SU-DHL-6 (cell line): ENCODE results near the gene ITSN2.

Source experiments
- H2AFZ ChIP-seq: fragments of 200-600 bp; sonication (generic); 2 replicates; pipeline ENCODE4 v1.6.1; 2014; ENCODE audit warnings: low read depth, mild to moderate bottlenecking, moderate library complexity, mixed read lengths, antibody characterized with exemption, low read length; ENCODE audit not compliant: severe bottlenecking
- H3F3A ChIP-seq: fragments of 200-600 bp; shearing (Covaris generic); 2 replicates; pipeline ENCODE4 v1.6.0; 2016; ENCODE audit warnings: antibody characterized with exemption, mild to moderate bottlenecking; ENCODE audit not compliant: insufficient read depth
- H3K27ac ChIP-seq: fragments of 200-600 bp; sonication (generic); 2 replicates; pipeline ENCODE4 v1.5.1; 2016; ENCODE audit warnings: low read depth, mild to moderate bottlenecking, low read length, moderate library complexity, mixed read lengths
- H3K27me3 ChIP-seq: fragments of 200-600 bp; sonication (generic), shearing (Covaris generic); 2 replicates; pipeline ENCODE4 v1.6.0; 2014; ENCODE audit warnings: mild to moderate bottlenecking, low read length
- H3K36me3 ChIP-seq: fragments of 200-600 bp; sonication (generic); 2 replicates; pipeline ENCODE4 v1.6.1; 2014; ENCODE audit warnings: mild to moderate bottlenecking, low read length, mixed read lengths
- H3K4me2 ChIP-seq: fragments of 300-600, 200-600 bp; shearing (Covaris generic), sonication (generic); 2 replicates; pipeline ENCODE4 v1.6.0; 2014; ENCODE audit warnings: low read length, low read depth, mild to moderate bottlenecking; ENCODE audit not compliant: poor library complexity, severe bottlenecking
- H3K4me3 ChIP-seq: fragments of 200-600 bp; sonication (generic); 2 replicates; pipeline ENCODE4 v1.5.1; 2014; ENCODE audit warnings: antibody characterized with exemption, low read length, mild to moderate bottlenecking, mixed read lengths; ENCODE audit not compliant: insufficient read depth, poor library complexity, severe bottlenecking
- H3K79me2 ChIP-seq: fragments of 200-600 bp; sonication (generic); 2 replicates; pipeline ENCODE4 v1.6.1; 2014; ENCODE audit warnings: mild to moderate bottlenecking, low read length, moderate library complexity; ENCODE audit not compliant: insufficient read depth
- H3K9ac ChIP-seq: fragments of 200-600 bp; sonication (generic); 2 replicates; pipeline ENCODE4 v1.7.0; 2014; ENCODE audit warnings: mild to moderate bottlenecking, low read length
- H3K9me2 ChIP-seq: fragments of 200-600 bp; sonication (generic); replicated peaks from 2 replicates; pipeline ENCODE4 v1.6.1; 2014; ENCODE audit warnings: low read length; ENCODE audit not compliant: insufficient read depth
- H3K9me3 ChIP-seq: fragments of 200-600 bp; sonication (generic); 2 replicates; pipeline ENCODE4 v1.6.1; 2014; ENCODE audit warnings: low read length, mixed read lengths; ENCODE audit not compliant: insufficient read depth
- H4K20me1 ChIP-seq: fragments of 200-600 bp; sonication (generic); 2 replicates; pipeline ENCODE4 v1.6.1; 2014; ENCODE audit warnings: low read depth, mild to moderate bottlenecking, antibody characterized with exemption, low read length, moderate library complexity, mixed read lengths
- CTCF ChIP-seq: fragments of 200-600 bp; sonication (generic); IDR thresholded peaks from one replicate; pipeline ENCODE4 v1.5.1; 2017; ENCODE audit warnings: antibody characterized with exemption, mild to moderate bottlenecking, low read length, moderate library complexity; ENCODE audit not compliant: insufficient read depth, poor library complexity, severe bottlenecking
- EZH2phosphoT487 ChIP-seq: fragments of 200-600 bp; sonication (generic), shearing (Covaris generic); conservative IDR thresholded peaks from 2 replicates; pipeline ENCODE4 v1.6.1; 2018; ENCODE audit warnings: mild to moderate bottlenecking, antibody characterized with exemption, low read length, moderate library complexity, mixed read lengths

The ITSN2 gene

GRCh38 chr2:24380820-24381219, 20.5 kb upstream of the ITSN2 start:
- H3K9me3 ChIP-seq: no peaks in the 10 kb centered on the region

GRCh38 chr2:24375349-24376087, 15.2 kb upstream of the ITSN2 start:
- no peak overlapping the region for H3K4me3 ChIP-seq

More at GRCh38 chr2:24380820-24381219, 20.5 kb upstream of the ITSN2 start:
- no peaks in the 10 kb centered on the region for H4K20me1 ChIP-seq
- H2AFZ ChIP-seq: no peak overlapping the region
- no peaks in the 10 kb centered on the region for H3K79me2 ChIP-seq
- no peaks in the 10 kb centered on the region for H3K36me3 ChIP-seq
- H3K9me2 ChIP-seq: no peaks in the 10 kb centered on the region
- TF ChIP-seq EZH2phosphoT487: no peak
- no peak for TF ChIP-seq CTCF
- no peaks in the 10 kb centered on the region for H3K27me3 ChIP-seq
- H3K9ac ChIP-seq: no peak overlapping the region
- H3K27ac ChIP-seq: no peak overlapping the region
- H3F3A ChIP-seq: no peaks in the 10 kb centered on the region
- H3K4me3 ChIP-seq: no peak overlapping the region
- no peak overlapping the region for H3K4me2 ChIP-seq

DNA sequence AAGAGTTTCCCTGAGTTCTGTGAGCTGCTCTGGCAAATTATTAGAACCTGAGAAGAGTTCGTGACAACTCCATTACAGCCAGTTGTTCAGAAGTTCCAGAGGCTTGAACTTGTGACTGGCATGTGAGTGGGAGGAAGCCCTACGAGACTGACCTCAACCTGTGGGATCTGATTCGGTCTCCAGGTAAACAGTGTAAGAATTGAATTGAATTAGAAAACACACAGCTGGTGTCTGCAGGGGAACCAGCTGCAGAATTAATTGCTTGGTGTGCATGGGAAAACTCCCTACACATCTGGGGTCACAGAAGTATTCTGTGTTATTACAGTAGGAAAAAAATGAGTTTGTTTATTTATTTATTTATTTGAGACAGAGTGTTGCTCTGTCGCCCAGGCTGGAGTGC, 14.0 kb upstream of the ITSN2 start:
- no peaks in the 10 kb centered on the region for H3K9me3 ChIP-seq
- no peak for TF ChIP-seq EZH2phosphoT487
- no peak for TF ChIP-seq CTCF
- no peak overlapping the region for H3K9ac ChIP-seq
- H2AFZ ChIP-seq: no peak overlapping the region
- no peaks in the 10 kb centered on the region for H3K79me2 ChIP-seq
- H3F3A ChIP-seq: no peaks in the 10 kb centered on the region
- H3K4me3 ChIP-seq: no peak overlapping the region
- H3K27ac ChIP-seq: no peak overlapping the region
- no peaks in the 10 kb centered on the region for H4K20me1 ChIP-seq
- no peak overlapping the region for H3K4me2 ChIP-seq
- H3K27me3 ChIP-seq: no peaks in the 10 kb centered on the region
- no peaks in the 10 kb centered on the region for H3K9me2 ChIP-seq
- H3K36me3 ChIP-seq: no peaks in the 10 kb centered on the region

More at GRCh38 chr2:24375349-24376087, 15.2 kb upstream of the ITSN2 start:
- H3F3A ChIP-seq: no peaks in the 10 kb centered on the region
- H3K79me2 ChIP-seq: no peaks in the 10 kb centered on the region
- no peak overlapping the region for H3K9ac ChIP-seq
- H3K36me3 ChIP-seq: no peaks in the 10 kb centered on the region
- H3K27me3 ChIP-seq: no peaks in the 10 kb centered on the region
- no peak overlapping the region for H2AFZ ChIP-seq
- H3K9me3 ChIP-seq: no peaks in the 10 kb centered on the region
- H3K9me2 ChIP-seq: no peaks in the 10 kb centered on the region
- H3K27ac ChIP-seq: no peak overlapping the region
- no peak for TF ChIP-seq CTCF
- TF ChIP-seq EZH2phosphoT487: no peak
- no peak overlapping the region for H3K4me2 ChIP-seq
- H4K20me1 ChIP-seq: no peaks in the 10 kb centered on the region
